ENCODE results near the gene LORICRIN.

Gene LORICRIN

DNA sequence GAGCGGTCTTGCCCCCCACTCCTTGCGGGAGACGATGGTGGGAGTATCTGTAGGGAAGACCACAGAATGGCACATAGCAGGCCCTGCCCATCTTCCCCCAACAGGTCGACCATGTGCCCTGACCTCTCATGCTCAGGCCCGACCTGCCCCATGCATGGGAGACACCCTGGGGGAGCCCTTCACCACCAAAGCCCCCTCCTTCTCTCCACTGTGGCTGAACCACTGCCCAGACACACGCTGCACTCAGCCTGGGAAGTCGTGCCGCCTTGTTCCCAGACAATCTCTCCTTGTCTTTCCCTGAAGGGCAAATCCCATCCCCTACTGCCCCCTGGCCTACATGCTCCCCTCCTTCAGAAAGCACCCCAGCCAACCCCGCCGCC, 47.7 kb downstream of the LORICRIN start:
- DNase-seq = no peak

DNA sequence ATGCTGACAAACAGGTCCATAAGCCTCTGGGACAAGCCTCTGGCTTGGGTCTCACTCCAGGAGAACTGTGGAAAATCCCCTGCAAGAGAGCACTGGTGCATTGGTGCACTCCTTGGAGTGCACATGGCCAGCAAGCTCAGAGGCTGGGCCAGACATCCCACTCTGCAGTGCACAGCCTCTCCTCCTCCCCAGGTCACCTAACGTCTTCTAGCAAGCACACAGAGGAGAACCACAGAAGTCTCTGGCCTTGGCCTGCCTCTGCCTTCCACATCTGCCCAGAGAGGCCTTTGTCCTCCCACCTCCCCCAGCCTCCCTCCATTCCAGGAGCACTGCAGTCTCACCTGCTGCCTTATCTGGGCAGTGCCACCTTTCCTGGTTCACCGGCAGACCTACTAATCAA, 49.1 kb downstream of the LORICRIN start:
- DNase-seq = no peak

DNA sequence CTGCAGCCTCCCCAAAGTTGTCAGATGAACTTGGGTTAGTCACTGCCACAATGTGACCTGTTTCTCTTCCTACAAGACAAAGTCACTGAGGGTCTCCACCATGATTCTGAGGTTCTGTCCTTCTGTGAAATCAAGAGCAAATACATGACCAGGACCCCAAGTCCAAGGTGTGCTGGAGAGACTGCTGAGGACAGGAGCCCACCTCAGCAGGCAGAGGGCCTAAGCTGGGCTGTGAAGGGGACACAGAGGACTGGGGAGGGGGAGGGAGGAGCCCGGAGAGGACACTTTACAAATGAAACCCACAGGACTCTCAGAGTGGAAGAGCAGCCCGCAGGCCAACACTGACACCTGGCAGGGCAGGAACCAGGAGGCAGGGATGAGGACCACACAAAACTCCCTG, 50.0 kb downstream of the LORICRIN start:
- no peak for DNase-seq

DNA sequence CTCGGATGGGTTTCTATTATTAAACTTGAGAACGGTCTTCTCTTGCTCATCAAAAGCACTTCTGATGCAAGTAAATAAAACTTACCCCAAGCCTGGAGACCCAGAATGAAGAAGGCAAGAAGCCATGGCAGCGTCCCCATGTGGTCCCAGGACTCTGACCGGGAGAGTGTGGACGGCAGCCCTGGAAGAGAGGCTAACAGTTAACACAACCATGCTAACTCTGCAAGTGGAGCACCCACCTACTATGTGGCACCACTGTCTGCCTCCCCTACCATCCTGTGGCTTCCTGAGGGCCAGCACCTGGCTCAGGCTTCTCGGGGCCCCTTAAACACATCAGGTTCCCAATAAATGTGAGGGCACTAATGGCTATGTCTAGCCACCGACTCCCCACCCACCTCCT, 51.0 kb downstream of the LORICRIN start:
- no peak for DNase-seq
